HEK293 (cell line): ENCODE results near the gene CFAP45.

Source experiments
- HOXA7 ChIP-seq: sonication (generic); formaldehyde crosslinking; IDR thresholded peaks from 2 replicates; pipeline ENCODE4 v1.8.1; 2022; ENCODE audit warnings: missing genetic modification reagents, borderline replicate concordance
- ZBTB17 ChIP-seq: fragments of 450-650 bp; formaldehyde crosslinking; IDR thresholded peaks from 2 replicates; pipeline ENCODE4 v1.5.1; 2016; ENCODE audit warnings: missing biosample characterization, missing genetic modification characterization
- ZBTB20 ChIP-seq: fragments of 450-650 bp; formaldehyde crosslinking; IDR thresholded peaks from 2 replicates; pipeline ENCODE4 v1.5.1; 2016; ENCODE audit warnings: missing biosample characterization, missing genetic modification characterization
- ZNF138 ChIP-seq: fragments of 450-650 bp; formaldehyde crosslinking; IDR thresholded peaks from 2 replicates; pipeline ENCODE4 v1.5.1; 2016; ENCODE audit warnings: missing biosample characterization, missing genetic modification characterization, borderline replicate concordance
- ZNF223 ChIP-seq: fragments of 450-650 bp; formaldehyde crosslinking; IDR thresholded peaks from 2 replicates; pipeline ENCODE4 v1.5.1; 2016; ENCODE audit warnings: missing biosample characterization, missing genetic modification characterization
- ZNF350 ChIP-seq: fragments of 450-650 bp; formaldehyde crosslinking; IDR thresholded peaks from 2 replicates; pipeline ENCODE4 v1.5.0; 2017; ENCODE audit warnings: missing biosample characterization, mild to moderate bottlenecking, missing genetic modification characterization
- ZNF544 ChIP-seq: fragments of 450-650 bp; formaldehyde crosslinking; IDR thresholded peaks from 2 replicates; pipeline ENCODE4 v1.5.0; 2017; ENCODE audit warnings: missing biosample characterization, missing genetic modification characterization
- ZNF658 ChIP-seq: fragments of 450-650 bp; formaldehyde crosslinking; IDR thresholded peaks from 2 replicates; pipeline ENCODE4; 2016; ENCODE audit warnings: missing biosample characterization, missing genetic modification characterization
- TF ChIP-seq, protein P1 (sequence below): fragments of 450-650 bp; formaldehyde crosslinking; IDR thresholded peaks from 2 replicates; pipeline ENCODE4 v1.5.1; 2016; ENCODE audit warnings: missing biosample characterization, missing genetic modification characterization
- TF ChIP-seq, protein P2 (sequence below): fragments of 450-650 bp; formaldehyde crosslinking; IDR thresholded peaks from 2 replicates; pipeline ENCODE4 v1.5.1; 2017; ENCODE audit warnings: missing biosample characterization, missing genetic modification characterization
- TF ChIP-seq, protein P3 (sequence below): fragments of 450-650 bp; formaldehyde crosslinking; IDR thresholded peaks from 2 replicates; pipeline ENCODE4 v1.5.1; 2016; ENCODE audit warnings: missing biosample characterization, missing genetic modification characterization
- TF ChIP-seq, protein P4 (sequence below): fragments of 450-650 bp; formaldehyde crosslinking; IDR thresholded peaks from 2 replicates; pipeline ENCODE4 v1.5.1; 2016; ENCODE audit warnings: missing biosample characterization, missing genetic modification characterization
- TF ChIP-seq, protein P5 (sequence below): fragments of 450-650 bp; formaldehyde crosslinking; IDR thresholded peaks from 2 replicates; pipeline ENCODE4 v1.5.1; 2016; ENCODE audit warnings: missing biosample characterization, missing genetic modification characterization
- TF ChIP-seq, protein P6 (sequence below): fragments of 450-650 bp; formaldehyde crosslinking; IDR thresholded peaks from 2 replicates; pipeline ENCODE4 v1.5.1; 2016; ENCODE audit warnings: missing biosample characterization, missing genetic modification characterization, low read depth

DNA sequence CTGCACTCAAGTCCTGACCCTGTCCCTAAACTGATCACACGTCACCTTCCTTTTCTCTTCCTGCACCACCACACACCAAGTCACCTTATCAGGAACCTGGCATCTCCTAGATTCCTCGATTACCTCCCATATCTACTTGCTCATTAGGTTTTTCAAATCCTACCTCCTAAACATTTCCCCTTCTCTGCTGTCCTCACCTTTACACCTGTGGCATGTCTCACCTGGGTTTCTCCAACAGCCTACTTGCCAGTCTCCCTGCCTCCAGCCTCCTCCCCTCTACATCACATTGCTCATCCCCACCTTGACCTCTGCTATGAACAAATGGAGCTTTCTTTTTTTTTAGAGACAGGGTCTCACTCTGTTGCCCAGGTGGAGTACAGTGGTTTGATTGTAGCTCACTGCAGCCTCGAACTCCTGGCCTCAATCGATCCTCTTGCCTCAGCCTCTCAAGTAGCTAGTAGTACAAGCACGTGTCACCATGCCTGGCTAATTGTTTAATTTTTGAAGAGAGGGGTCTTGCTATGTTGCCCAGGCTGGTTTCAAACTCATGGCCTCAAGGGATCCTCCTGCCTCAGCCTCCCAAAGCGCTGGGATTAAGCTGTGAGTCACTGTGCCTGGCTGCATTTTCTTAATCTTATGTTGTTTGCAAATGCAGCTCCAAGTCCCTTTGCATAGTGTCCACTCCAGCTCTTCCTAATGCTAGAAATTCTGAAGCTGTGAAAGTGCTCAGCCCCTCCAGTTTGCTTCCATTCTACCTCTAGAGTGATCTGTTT is 39.1 kb upstream of the CFAP45 start:
- TF ChIP-seq ZBTB20 (tag by site-specific recombination) = no peak
- TF ChIP-seq ZNF223 = no peak
- no peak for TF ChIP-seq ZNF544 (tag by site-specific recombination)
- TF ChIP-seq, protein P1, sequence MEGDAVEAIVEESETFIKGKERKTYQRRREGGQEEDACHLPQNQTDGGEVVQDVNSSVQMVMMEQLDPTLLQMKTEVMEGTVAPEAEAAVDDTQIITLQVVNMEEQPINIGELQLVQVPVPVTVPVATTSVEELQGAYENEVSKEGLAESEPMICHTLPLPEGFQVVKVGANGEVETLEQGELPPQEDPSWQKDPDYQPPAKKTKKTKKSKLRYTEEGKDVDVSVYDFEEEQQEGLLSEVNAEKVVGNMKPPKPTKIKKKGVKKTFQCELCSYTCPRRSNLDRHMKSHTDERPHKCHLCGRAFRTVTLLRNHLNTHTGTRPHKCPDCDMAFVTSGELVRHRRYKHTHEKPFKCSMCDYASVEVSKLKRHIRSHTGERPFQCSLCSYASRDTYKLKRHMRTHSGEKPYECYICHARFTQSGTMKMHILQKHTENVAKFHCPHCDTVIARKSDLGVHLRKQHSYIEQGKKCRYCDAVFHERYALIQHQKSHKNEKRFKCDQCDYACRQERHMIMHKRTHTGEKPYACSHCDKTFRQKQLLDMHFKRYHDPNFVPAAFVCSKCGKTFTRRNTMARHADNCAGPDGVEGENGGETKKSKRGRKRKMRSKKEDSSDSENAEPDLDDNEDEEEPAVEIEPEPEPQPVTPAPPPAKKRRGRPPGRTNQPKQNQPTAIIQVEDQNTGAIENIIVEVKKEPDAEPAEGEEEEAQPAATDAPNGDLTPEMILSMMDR (tag by site-specific recombination) = no peak
- TF ChIP-seq ZNF138 (tag by site-specific recombination) = no peak
- TF ChIP-seq, protein P2, sequence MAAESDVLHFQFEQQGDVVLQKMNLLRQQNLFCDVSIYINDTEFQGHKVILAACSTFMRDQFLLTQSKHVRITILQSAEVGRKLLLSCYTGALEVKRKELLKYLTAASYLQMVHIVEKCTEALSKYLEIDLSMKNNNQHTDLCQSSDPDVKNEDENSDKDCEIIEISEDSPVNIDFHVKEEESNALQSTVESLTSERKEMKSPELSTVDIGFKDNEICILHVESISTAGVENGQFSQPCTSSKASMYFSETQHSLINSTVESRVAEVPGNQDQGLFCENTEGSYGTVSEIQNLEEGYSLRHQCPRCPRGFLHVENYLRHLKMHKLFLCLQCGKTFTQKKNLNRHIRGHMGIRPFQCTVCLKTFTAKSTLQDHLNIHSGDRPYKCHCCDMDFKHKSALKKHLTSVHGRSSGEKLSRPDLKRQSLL = no peak
- TF ChIP-seq ZNF658 = no peak
- TF ChIP-seq HOXA7 = no peak
- TF ChIP-seq, protein P3, sequence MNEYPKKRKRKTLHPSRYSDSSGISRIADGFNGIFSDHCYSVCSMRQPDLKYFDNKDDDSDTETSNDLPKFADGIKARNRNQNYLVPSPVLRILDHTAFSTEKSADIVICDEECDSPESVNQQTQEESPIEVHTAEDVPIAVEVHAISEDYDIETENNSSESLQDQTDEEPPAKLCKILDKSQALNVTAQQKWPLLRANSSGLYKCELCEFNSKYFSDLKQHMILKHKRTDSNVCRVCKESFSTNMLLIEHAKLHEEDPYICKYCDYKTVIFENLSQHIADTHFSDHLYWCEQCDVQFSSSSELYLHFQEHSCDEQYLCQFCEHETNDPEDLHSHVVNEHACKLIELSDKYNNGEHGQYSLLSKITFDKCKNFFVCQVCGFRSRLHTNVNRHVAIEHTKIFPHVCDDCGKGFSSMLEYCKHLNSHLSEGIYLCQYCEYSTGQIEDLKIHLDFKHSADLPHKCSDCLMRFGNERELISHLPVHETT (tag by site-specific recombination) = no peak
- TF ChIP-seq ZBTB17 (tag by site-specific recombination) = no peak
- TF ChIP-seq, protein P4, sequence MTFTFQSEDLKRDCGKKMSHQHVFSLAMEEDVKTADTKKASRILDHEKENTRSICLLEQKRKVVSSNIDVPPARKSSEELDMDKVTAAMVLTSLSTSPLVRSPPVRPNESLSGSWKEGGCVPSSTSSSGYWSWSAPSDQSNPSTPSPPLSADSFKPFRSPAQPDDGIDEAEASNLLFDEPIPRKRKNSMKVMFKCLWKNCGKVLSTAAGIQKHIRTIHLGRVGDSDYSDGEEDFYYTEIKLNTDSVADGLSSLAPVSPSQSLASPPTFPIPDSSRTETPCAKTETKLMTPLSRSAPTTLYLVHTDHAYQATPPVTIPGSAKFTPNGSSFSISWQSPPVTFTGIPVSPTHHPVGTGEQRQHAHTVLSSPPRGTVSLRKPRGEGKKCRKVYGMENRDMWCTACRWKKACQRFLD (tag by site-specific recombination) = no peak
- TF ChIP-seq, protein P5, sequence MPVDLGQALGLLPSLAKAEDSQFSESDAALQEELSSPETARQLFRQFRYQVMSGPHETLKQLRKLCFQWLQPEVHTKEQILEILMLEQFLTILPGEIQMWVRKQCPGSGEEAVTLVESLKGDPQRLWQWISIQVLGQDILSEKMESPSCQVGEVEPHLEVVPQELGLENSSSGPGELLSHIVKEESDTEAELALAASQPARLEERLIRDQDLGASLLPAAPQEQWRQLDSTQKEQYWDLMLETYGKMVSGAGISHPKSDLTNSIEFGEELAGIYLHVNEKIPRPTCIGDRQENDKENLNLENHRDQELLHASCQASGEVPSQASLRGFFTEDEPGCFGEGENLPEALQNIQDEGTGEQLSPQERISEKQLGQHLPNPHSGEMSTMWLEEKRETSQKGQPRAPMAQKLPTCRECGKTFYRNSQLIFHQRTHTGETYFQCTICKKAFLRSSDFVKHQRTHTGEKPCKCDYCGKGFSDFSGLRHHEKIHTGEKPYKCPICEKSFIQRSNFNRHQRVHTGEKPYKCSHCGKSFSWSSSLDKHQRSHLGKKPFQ (tag by site-specific recombination) = no peak
- TF ChIP-seq, protein P6, sequence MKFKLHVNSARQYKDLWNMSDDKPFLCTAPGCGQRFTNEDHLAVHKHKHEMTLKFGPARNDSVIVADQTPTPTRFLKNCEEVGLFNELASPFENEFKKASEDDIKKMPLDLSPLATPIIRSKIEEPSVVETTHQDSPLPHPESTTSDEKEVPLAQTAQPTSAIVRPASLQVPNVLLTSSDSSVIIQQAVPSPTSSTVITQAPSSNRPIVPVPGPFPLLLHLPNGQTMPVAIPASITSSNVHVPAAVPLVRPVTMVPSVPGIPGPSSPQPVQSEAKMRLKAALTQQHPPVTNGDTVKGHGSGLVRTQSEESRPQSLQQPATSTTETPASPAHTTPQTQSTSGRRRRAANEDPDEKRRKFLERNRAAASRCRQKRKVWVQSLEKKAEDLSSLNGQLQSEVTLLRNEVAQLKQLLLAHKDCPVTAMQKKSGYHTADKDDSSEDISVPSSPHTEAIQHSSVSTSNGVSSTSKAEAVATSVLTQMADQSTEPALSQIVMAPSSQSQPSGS (tag by site-specific recombination) = no peak
- no peak for TF ChIP-seq ZNF350
